ENCODE results near the gene SCNN1A.
A peak's percentile ranks its signal among the peaks of the same experiment; 100 is the strongest.
"Not testable (repeated sequence)": the region's sequence is repeated elsewhere in the genome, so short reads cannot be mapped to it uniquely, and the experiment has no call there.

SCNN1A gene

GRCh38 chr12:6340745-6341416 lies 34.5 kb downstream of the SCNN1A start:
- H3K4me3 ChIP-seq (ENCODE audit: low read length), result peak overlapping the region; percentile 88
- H3K27ac ChIP-seq (ENCODE audit: low read length), result no peak overlapping the region
- no peaks in the 10 kb centered on the region for H3K27me3 ChIP-seq (ENCODE audit: control insufficient read depth, insufficient read depth, low read length)
- no peaks in the 10 kb centered on the region for H3K9me3 ChIP-seq (ENCODE audit: control insufficient read depth, low read depth, low read length)
- H3K4me1 ChIP-seq (ENCODE audit: control insufficient read depth, low read depth, low read length), result peaks cover 59% of the 10 kb centered on the region
- H3K9ac ChIP-seq (ENCODE audit: low read length), result peak overlapping the region; percentile 78
- no peaks in the 10 kb centered on the region for H3K36me3 ChIP-seq (ENCODE audit: control insufficient read depth, low read depth, low read length)

GRCh38 chr12:6340032-6340638 lies 35.2 kb downstream of the SCNN1A start:
- peaks cover 66% of the 10 kb centered on the region for H3K4me1 ChIP-seq (ENCODE audit: control insufficient read depth, low read depth, low read length)
- H3K4me3 ChIP-seq (ENCODE audit: low read length), result peak overlapping the region; percentile 88
- H3K27me3 ChIP-seq (ENCODE audit: control insufficient read depth, insufficient read depth, low read length), result no peaks in the 10 kb centered on the region
- no peaks in the 10 kb centered on the region for H3K9me3 ChIP-seq (ENCODE audit: control insufficient read depth, low read depth, low read length)
- no peak overlapping the region for H3K27ac ChIP-seq (ENCODE audit: low read length)
- peak overlapping the region; percentile 78 for H3K9ac ChIP-seq (ENCODE audit: low read length)
- H3K36me3 ChIP-seq (ENCODE audit: control insufficient read depth, low read depth, low read length), result no peaks in the 10 kb centered on the region

GRCh38 chr12:6338955-6339354 lies 36.4 kb downstream of the SCNN1A start:
- Histone ChIP-seq H3K27me3 (ENCODE audit: control insufficient read depth, insufficient read depth, low read length) (no peaks in the 10 kb centered on the region), H3K4me1 (ENCODE audit: control insufficient read depth, low read depth, low read length) (peaks cover 70% of the 10 kb centered on the region), H3K9ac (ENCODE audit: low read length) (no peak overlapping the region), H3K27ac (ENCODE audit: low read length) (no peak overlapping the region), H3K4me3 (ENCODE audit: low read length) (no peak overlapping the region), H3K9me3 (ENCODE audit: control insufficient read depth, low read depth, low read length) (no peaks in the 10 kb centered on the region), H3K36me3 (ENCODE audit: control insufficient read depth, low read depth, low read length) (peaks cover 3% of the 10 kb centered on the region)

GRCh38 chr12:6338536-6338935 lies 36.8 kb downstream of the SCNN1A start:
- H3K4me3 ChIP-seq (ENCODE audit: low read length); H3K9ac ChIP-seq (ENCODE audit: low read length); H3K27me3 ChIP-seq (ENCODE audit: control insufficient read depth, insufficient read depth, low read length); H3K36me3 ChIP-seq (ENCODE audit: control insufficient read depth, low read depth, low read length); H3K27ac ChIP-seq (ENCODE audit: low read length); H3K9me3 ChIP-seq (ENCODE audit: control insufficient read depth, low read depth, low read length): not testable (repeated sequence)
- H3K4me1 ChIP-seq (ENCODE audit: control insufficient read depth, low read depth, low read length), result peaks cover 66% of the 10 kb centered on the region

- Histone ChIP-seq H3K9ac (ENCODE audit: low read length) (no peak overlapping the region), H3K27ac (ENCODE audit: low read length) (no peak overlapping the region), H3K27me3 (ENCODE audit: control insufficient read depth, insufficient read depth, low read length) (no peaks in the 10 kb centered on the region), H3K36me3 (ENCODE audit: control insufficient read depth, low read depth, low read length) (peaks cover 11% of the 10 kb centered on the region), H3K4me3 (ENCODE audit: low read length) (peak overlapping the region; percentile 55), H3K4me1 (ENCODE audit: control insufficient read depth, low read depth, low read length) (peaks cover 60% of the 10 kb centered on the region), H3K9me3 (ENCODE audit: control insufficient read depth, low read depth, low read length) (no peaks in the 10 kb centered on the region)
Measured at GRCh38 chr12:6337958-6338433, 37.4 kb downstream of the SCNN1A start.

- Histone ChIP-seq H3K4me1 (ENCODE audit: control insufficient read depth, low read depth, low read length) (peaks cover 52% of the 10 kb centered on the region), H3K4me3 (ENCODE audit: low read length) (peak overlapping the region; percentile 55), H3K36me3 (ENCODE audit: control insufficient read depth, low read depth, low read length) (peaks cover 20% of the 10 kb centered on the region), H3K9me3 (ENCODE audit: control insufficient read depth, low read depth, low read length) (no peaks in the 10 kb centered on the region), H3K27ac (ENCODE audit: low read length) (peak overlapping the region; percentile 76), H3K9ac (ENCODE audit: low read length) (peak overlapping the region; percentile 78), H3K27me3 (ENCODE audit: control insufficient read depth, insufficient read depth, low read length) (no peaks in the 10 kb centered on the region)
Measured at GRCh38 chr12:6336889-6337853, 38.2 kb downstream of the SCNN1A start.

- Histone ChIP-seq H3K4me1 (ENCODE audit: control insufficient read depth, low read depth, low read length) (peaks cover 50% of the 10 kb centered on the region), H3K9ac (ENCODE audit: low read length) (peak overlapping the region; percentile 78), H3K9me3 (ENCODE audit: control insufficient read depth, low read depth, low read length) (no peaks in the 10 kb centered on the region), H3K27me3 (ENCODE audit: control insufficient read depth, insufficient read depth, low read length) (no peaks in the 10 kb centered on the region), H3K36me3 (ENCODE audit: control insufficient read depth, low read depth, low read length) (peaks cover 26% of the 10 kb centered on the region), H3K4me3 (ENCODE audit: low read length) (peak overlapping the region; percentile 55), H3K27ac (ENCODE audit: low read length) (peak overlapping the region; percentile 96)
Measured at GRCh38 chr12:6336079-6336888, 39.1 kb downstream of the SCNN1A start.

GRCh38 chr12:6335451-6336078 lies 39.8 kb downstream of the SCNN1A start:
- peaks cover 50% of the 10 kb centered on the region for H3K4me1 ChIP-seq (ENCODE audit: control insufficient read depth, low read depth, low read length)
- peak overlapping the region; percentile 78 for H3K9ac ChIP-seq (ENCODE audit: low read length)
- H3K36me3 ChIP-seq (ENCODE audit: control insufficient read depth, low read depth, low read length), result peaks cover 33% of the 10 kb centered on the region
- H3K27me3 ChIP-seq (ENCODE audit: control insufficient read depth, insufficient read depth, low read length), result no peaks in the 10 kb centered on the region
- H3K27ac ChIP-seq (ENCODE audit: low read length), result peak overlapping the region; percentile 96
- H3K4me3 ChIP-seq (ENCODE audit: low read length), result peak overlapping the region; percentile 55
- no peaks in the 10 kb centered on the region for H3K9me3 ChIP-seq (ENCODE audit: control insufficient read depth, low read depth, low read length)

- Histone ChIP-seq H3K27me3 (ENCODE audit: control insufficient read depth, insufficient read depth, low read length) (no peaks in the 10 kb centered on the region), H3K36me3 (ENCODE audit: control insufficient read depth, low read depth, low read length) (peaks cover 38% of the 10 kb centered on the region), H3K27ac (ENCODE audit: low read length) (no peak overlapping the region), H3K9me3 (ENCODE audit: control insufficient read depth, low read depth, low read length) (no peaks in the 10 kb centered on the region), H3K4me3 (ENCODE audit: low read length) (no peak overlapping the region), H3K4me1 (ENCODE audit: control insufficient read depth, low read depth, low read length) (peaks cover 46% of the 10 kb centered on the region), H3K9ac (ENCODE audit: low read length) (peak overlapping the region; percentile 78)
Measured at GRCh38 chr12:6334940-6335450, 40.4 kb downstream of the SCNN1A start.

GRCh38 chr12:6334359-6334758 lies 41.0 kb downstream of the SCNN1A start:
- H3K9ac ChIP-seq (ENCODE audit: low read length), result no peak overlapping the region
- no peaks in the 10 kb centered on the region for H3K9me3 ChIP-seq (ENCODE audit: control insufficient read depth, low read depth, low read length)
- H3K27me3 ChIP-seq (ENCODE audit: control insufficient read depth, insufficient read depth, low read length), result no peaks in the 10 kb centered on the region
- peaks cover 39% of the 10 kb centered on the region for H3K4me1 ChIP-seq (ENCODE audit: control insufficient read depth, low read depth, low read length)
- H3K27ac ChIP-seq (ENCODE audit: low read length), result no peak overlapping the region
- peaks cover 41% of the 10 kb centered on the region for H3K36me3 ChIP-seq (ENCODE audit: control insufficient read depth, low read depth, low read length)
- H3K4me3 ChIP-seq (ENCODE audit: low read length), result no peak overlapping the region
